ENCODE results near the gene TNF. TPM values are rescaled to one million over a fixed set of nuclear protein-coding genes. Genes with fewer than 3 reads are reported as not detected.

TNF gene
- total and polyA plus RNA-seq, 2 of the 13 experiments (the other 11 are each of a cell fraction or from before 2014, with no cell fraction given): not detected

- TF ChIP-seq YEATS4 (CRISPR knock-in tag; IDR thresholded peaks at IDR 0.05; ENCODE audit: borderline replicate concordance): peak; percentile 99
- TF ChIP-seq MXD4 (CRISPR knock-in tag; IDR thresholded peaks at IDR 0.05): peak; percentile 63; the same call in 1 of the 2 replicates
- TF ChIP-seq, protein P1, sequence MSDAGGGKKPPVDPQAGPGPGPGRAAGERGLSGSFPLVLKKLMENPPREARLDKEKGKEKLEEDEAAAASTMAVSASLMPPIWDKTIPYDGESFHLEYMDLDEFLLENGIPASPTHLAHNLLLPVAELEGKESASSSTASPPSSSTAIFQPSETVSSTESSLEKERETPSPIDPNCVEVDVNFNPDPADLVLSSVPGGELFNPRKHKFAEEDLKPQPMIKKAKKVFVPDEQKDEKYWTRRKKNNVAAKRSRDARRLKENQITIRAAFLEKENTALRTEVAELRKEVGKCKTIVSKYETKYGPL (CRISPR knock-in tag; IDR thresholded peaks at IDR 0.05): peak; percentile 14; the same call in 1 of the 2 replicates
- TF ChIP-seq ZBTB43 (CRISPR knock-in tag; conservative IDR thresholded peaks at IDR 0.05): peak; percentile 82
- TF ChIP-seq ZNF335 (CRISPR knock-in tag; IDR thresholded peaks at IDR 0.05): peak; percentile 99
- peak; percentile 99 for TF ChIP-seq DMAP1 (CRISPR knock-in tag; IDR thresholded peaks at IDR 0.05)
- TF ChIP-seq IKZF1 (IDR thresholded peaks at IDR 0.05): no peak
- TF ChIP-seq SATB2 (CRISPR knock-in tag; IDR thresholded peaks at IDR 0.05): no peak; the same call in none of the 2 replicates
- peak; percentile 86; the same call in 1 of the 2 replicates for TF ChIP-seq SMYD3 (CRISPR knock-in tag; IDR thresholded peaks at IDR 0.05)
- no peak for TF ChIP-seq ZFP41 (CRISPR knock-in tag; IDR thresholded peaks at IDR 0.05; ENCODE audit: borderline replicate concordance)
- TF ChIP-seq NFIC (IDR thresholded peaks at IDR 0.05; ENCODE audit: low read length): peak; percentile 83
- peak; percentile 68; the same call in 1 of the 2 replicates for TF ChIP-seq ZBED4 (CRISPR knock-in tag; IDR thresholded peaks at IDR 0.05; ENCODE audit: borderline replicate concordance)
- TF ChIP-seq, protein P2, sequence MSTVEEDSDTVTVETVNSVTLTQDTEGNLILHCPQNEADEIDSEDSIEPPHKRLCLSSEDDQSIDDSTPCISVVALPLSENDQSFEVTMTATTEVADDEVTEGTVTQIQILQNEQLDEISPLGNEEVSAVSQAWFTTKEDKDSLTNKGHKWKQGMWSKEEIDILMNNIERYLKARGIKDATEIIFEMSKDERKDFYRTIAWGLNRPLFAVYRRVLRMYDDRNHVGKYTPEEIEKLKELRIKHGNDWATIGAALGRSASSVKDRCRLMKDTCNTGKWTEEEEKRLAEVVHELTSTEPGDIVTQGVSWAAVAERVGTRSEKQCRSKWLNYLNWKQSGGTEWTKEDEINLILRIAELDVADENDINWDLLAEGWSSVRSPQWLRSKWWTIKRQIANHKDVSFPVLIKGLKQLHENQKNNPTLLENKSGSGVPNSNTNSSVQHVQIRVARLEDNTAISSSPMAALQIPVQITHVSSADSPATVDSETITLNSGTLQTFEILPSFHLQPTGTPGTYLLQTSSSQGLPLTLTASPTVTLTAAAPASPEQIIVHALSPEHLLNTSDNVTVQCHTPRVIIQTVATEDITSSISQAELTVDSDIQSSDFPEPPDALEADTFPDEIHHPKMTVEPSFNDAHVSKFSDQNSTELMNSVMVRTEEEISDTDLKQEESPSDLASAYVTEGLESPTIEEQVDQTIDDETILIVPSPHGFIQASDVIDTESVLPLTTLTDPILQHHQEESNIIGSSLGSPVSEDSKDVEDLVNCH (CRISPR knock-in tag; IDR thresholded peaks at IDR 0.05): no peak
- no peak for TF ChIP-seq ZNF484 (CRISPR knock-in tag; IDR thresholded peaks at IDR 0.05; ENCODE audit: borderline replicate concordance, low read depth)
- no peak for TF ChIP-seq BCLAF1 (IDR thresholded peaks at IDR 0.05)
These were observed 33.5 kb upstream of the TNF start, which contains the start of gene DDX39B (continued) for GRCh38 chr6:31541658-31542521.
